Parathyroid adenoma (tissue), 2 donors: ENCODE results near the gene PLD1.

Source experiments
- H2AFZ ChIP-seq: fragments of 300-600 bp; sonication (generic); one replicate; pipeline ENCODE4 v1.7.0; 2017; ENCODE audit warnings: antibody characterized with exemption, mild to moderate bottlenecking
- H3K27ac ChIP-seq: fragments of 300-600 bp; sonication (generic); one replicate; pipeline ENCODE4 v1.7.0; 2017
- H3K27me3 ChIP-seq: fragments of 300-600 bp; sonication (generic); one replicate; pipeline ENCODE4 v1.7.0; 2017; ENCODE audit warnings: low read length; ENCODE audit not compliant: control insufficient read depth, insufficient read depth
- H3K36me3 ChIP-seq: fragments of 300-600 bp; sonication (generic); one replicate; pipeline ENCODE4 v1.7.0; 2017; ENCODE audit warnings: low read length; ENCODE audit not compliant: control insufficient read depth, insufficient read depth
- H3K4me1 ChIP-seq: fragments of 300-600 bp; sonication (generic); one replicate; pipeline ENCODE4 v1.7.0; 2017; ENCODE audit warnings: control low read depth
- H3K4me2 ChIP-seq: fragments of 300-600 bp; sonication (generic); one replicate; pipeline ENCODE4 v1.7.0; 2017; ENCODE audit warnings: low read length
- H3K4me3 ChIP-seq: fragments of 300-600 bp; sonication (generic); one replicate; pipeline ENCODE4 v1.7.0; 2017; ENCODE audit warnings: low read depth, low read length
- H3K79me2 ChIP-seq: fragments of 300-600 bp; sonication (generic); one replicate; pipeline ENCODE4 v1.7.0; 2017; ENCODE audit warnings: control low read depth
- H3K9ac ChIP-seq: fragments of 300-600 bp; sonication (generic); one replicate; pipeline ENCODE4 v1.7.0; 2017; ENCODE audit warnings: mild to moderate bottlenecking
- H3K9me3 ChIP-seq: fragments of 300-600 bp; sonication (generic); one replicate; pipeline ENCODE4 v1.7.0; 2017; ENCODE audit warnings: low read length; ENCODE audit not compliant: control insufficient read depth
- CTCF ChIP-seq: fragments of 300-600 bp; sonication (generic); IDR thresholded peaks from one replicate; pipeline ENCODE4 v1.7.0; 2017; ENCODE audit warnings: antibody characterized with exemption, mild to moderate bottlenecking
- donor health status: primary hyperparathyroidism.

The PLD1 gene

GRCh38 chr3:171812811-171813210 lies 2.5 kb upstream of the PLD1 start:
- Histone ChIP-seq H3K4me3 (no peak overlapping the region), H3K27ac (no peak overlapping the region), H3K4me2 (no peak overlapping the region), H3K79me2 (no peaks in the 10 kb centered on the region), H3K9me3 (no peaks in the 10 kb centered on the region), H3K36me3 (no peaks in the 10 kb centered on the region), H3K27me3 (no peaks in the 10 kb centered on the region), H2AFZ (no peak overlapping the region), H3K4me1 (peaks cover 4% of the 10 kb centered on the region), H3K9ac (no peak overlapping the region)
- TF ChIP-seq CTCF: no peak

- no peak overlapping the region for H2AFZ ChIP-seq
- peaks cover 4% of the 10 kb centered on the region for H3K4me1 ChIP-seq
- H3K4me2 ChIP-seq: no peak overlapping the region
- no peak overlapping the region for H3K27ac ChIP-seq
- H3K79me2 ChIP-seq: no peaks in the 10 kb centered on the region
- no peaks in the 10 kb centered on the region for H3K36me3 ChIP-seq
- no peaks in the 10 kb centered on the region for H3K27me3 ChIP-seq
- no peak overlapping the region for H3K4me3 ChIP-seq
- no peak overlapping the region for H3K9ac ChIP-seq
- TF ChIP-seq CTCF: no peak
- H3K9me3 ChIP-seq: no peaks in the 10 kb centered on the region
Measured at GRCh38 chr3:171811913-171812335, 1.6 kb upstream of the PLD1 start.

DNA sequence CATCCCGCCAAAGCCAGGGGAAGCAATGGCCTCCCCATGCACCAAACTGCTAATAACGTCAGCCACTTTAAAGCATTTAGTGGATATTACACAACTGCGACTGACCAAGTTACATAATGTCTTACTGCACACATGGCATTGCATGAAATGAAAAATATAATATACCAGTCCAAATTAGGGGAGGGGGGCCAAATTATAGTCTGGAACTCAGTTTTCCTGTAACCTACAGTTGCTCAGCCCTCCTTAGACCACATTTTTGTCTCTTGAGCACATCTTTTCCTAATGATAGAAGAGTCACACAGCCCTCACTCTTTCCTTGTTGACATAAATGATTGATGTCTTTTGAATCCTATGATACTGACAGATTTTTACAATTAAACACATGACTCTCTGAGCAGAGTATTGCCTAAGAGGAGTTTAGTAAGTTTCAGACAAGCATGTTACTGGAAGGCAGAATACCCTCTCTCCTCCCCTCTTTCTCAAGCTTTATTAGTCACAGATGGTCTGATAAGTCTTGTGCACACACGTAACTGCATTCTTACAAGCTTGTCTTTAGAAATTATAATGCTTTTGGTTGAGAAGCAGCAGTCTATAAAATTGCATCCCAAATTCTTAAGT lies 1.1 kb upstream of the PLD1 start:
- Histone ChIP-seq H3K9ac (no peak overlapping the region), H2AFZ (no peak overlapping the region), H3K9me3 (no peaks in the 10 kb centered on the region), H3K4me1 (peaks cover 4% of the 10 kb centered on the region), H3K36me3 (no peaks in the 10 kb centered on the region), H3K27ac (no peak overlapping the region), H3K4me3 (no peak overlapping the region), H3K79me2 (no peaks in the 10 kb centered on the region), H3K27me3 (no peaks in the 10 kb centered on the region), H3K4me2 (no peak overlapping the region)
- TF ChIP-seq CTCF: no peak

DNA sequence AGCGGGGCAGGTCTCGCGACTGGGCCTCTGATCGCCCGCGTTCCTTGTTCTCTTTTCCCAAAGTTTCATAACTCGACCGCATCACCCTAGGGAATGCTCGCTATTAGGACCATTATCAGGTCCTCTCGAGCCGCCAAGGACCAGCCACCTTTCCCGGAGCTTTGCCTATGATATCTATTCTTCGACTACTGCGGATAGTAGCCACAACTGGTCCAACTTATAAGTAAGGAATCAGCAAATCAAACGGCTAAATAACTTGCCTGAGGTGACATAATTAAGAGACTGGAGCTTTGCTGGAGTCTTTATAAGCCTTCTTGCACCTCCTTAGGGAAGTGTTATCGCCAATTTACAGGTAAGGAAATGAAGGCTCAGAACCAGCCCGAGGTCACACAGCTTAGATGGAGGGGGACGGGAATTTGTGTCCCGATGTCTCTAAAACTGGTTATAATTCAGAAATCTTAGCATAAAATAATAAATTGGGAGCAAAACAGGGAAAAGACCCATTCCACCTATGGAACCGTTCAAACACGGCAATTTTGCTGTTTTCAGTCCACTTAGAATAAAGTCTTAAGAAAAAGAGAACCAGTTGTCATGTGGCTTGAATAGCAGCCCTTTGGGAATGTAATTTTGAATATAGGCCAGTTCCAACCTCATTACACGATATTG lies 479 bp upstream of the PLD1 start:
- H3K27ac ChIP-seq: peak overlapping the region; percentile 81
- H3K4me1 ChIP-seq: peaks cover 4% of the 10 kb centered on the region
- H3K79me2 ChIP-seq: no peaks in the 10 kb centered on the region
- no peaks in the 10 kb centered on the region for H3K27me3 ChIP-seq
- H3K4me3 ChIP-seq: peak overlapping the region; percentile 81
- peak overlapping the region; percentile 85 for H3K4me2 ChIP-seq
- H2AFZ ChIP-seq: peak overlapping the region; percentile 85
- no peaks in the 10 kb centered on the region for H3K36me3 ChIP-seq
- no peak for TF ChIP-seq CTCF
- peak overlapping the region; percentile 4 for H3K9ac ChIP-seq
- no peaks in the 10 kb centered on the region for H3K9me3 ChIP-seq

DNA sequence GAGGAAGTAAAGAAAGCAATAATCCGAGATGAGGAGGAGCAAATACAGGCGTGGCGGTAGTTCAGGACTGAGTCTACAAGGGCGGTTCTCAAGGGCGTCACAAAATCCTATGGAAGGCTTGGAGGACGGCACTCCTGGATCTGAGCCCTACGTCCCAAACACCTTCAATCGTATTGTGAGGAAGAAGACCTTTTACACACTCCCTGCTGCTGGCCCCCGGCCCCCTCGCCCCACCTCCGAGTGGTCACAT lies 747 bp downstream of the PLD1 start:
- H2AFZ ChIP-seq: peak overlapping the region; percentile 85
- H3K9me3 ChIP-seq: no peaks in the 10 kb centered on the region
- H3K36me3 ChIP-seq: no peaks in the 10 kb centered on the region
- H3K27ac ChIP-seq: peak overlapping the region; percentile 81
- peak overlapping the region; percentile 85 for H3K4me2 ChIP-seq
- no peak overlapping the region for H3K9ac ChIP-seq
- TF ChIP-seq CTCF: no peak
- peaks cover 4% of the 10 kb centered on the region for H3K4me1 ChIP-seq
- H3K27me3 ChIP-seq: no peaks in the 10 kb centered on the region
- H3K4me3 ChIP-seq: peak overlapping the region; percentile 81
- H3K79me2 ChIP-seq: no peaks in the 10 kb centered on the region
